T follicular helper cell (primary cell): Measurements from ENCODE around the gene NAIF1.
A peak's percentile ranks its signal among the peaks of the same experiment; 100 is the strongest.
"Not testable (repeated sequence)": the region's sequence is repeated elsewhere in the genome, so short reads cannot be mapped to it uniquely, and the experiment has no call there.

Experiments used
- DNase-seq: peaks from one replicate; pipeline ENCODE4 v3.0.0-alpha.2; 2020; ENCODE audit warnings: low read depth

Gene NAIF1

GRCh38 chr9:128057724-128058409, 9.3 kb downstream of the NAIF1 start:
- no peak for DNase-seq

GRCh38 chr9:128056887-128057723, 10.0 kb downstream of the NAIF1 start:
- no peak for DNase-seq

GRCh38 chr9:128056086-128056485, 11.0 kb downstream of the NAIF1 start:
- DNase-seq = no peak

- no peak for DNase-seq
Observed at GRCh38 chr9:128055344-128056040, 11.6 kb downstream of the NAIF1 start.

- no peak for DNase-seq
Observed at GRCh38 chr9:128054087-128054486, 13.0 kb downstream of the NAIF1 start.

- DNase-seq = no peak
Observed at GRCh38 chr9:128053560-128053959, 13.6 kb downstream of the NAIF1 start.

- DNase-seq = no peak
Observed at GRCh38 chr9:128051932-128052709, 15.0 kb downstream of the NAIF1 start.

- no peak for DNase-seq
Observed at GRCh38 chr9:128049843-128050242, 17.3 kb downstream of the NAIF1 start.

GRCh38 chr9:128048663-128049062, 18.5 kb downstream of the NAIF1 start:
- no peak for DNase-seq

GRCh38 chr9:128047231-128047630, 19.9 kb downstream of the NAIF1 start:
- DNase-seq = no peak

- DNase-seq = no peak
Observed at GRCh38 chr9:128045831-128046230, 21.3 kb downstream of the NAIF1 start.

- DNase-seq = not testable (repeated sequence)
Observed at GRCh38 chr9:128045409-128045808, 21.7 kb downstream of the NAIF1 start.

GRCh38 chr9:128043467-128043868, 23.7 kb downstream of the NAIF1 start:
- DNase-seq = no peak

GRCh38 chr9:128042043-128042442, 25.1 kb downstream of the NAIF1 start:
- no peak for DNase-seq

GRCh38 chr9:128040783-128041182, 26.3 kb downstream of the NAIF1 start:
- not testable (repeated sequence) for DNase-seq

- not testable (repeated sequence) for DNase-seq
Observed at GRCh38 chr9:128036522-128036921, 30.6 kb downstream of the NAIF1 start.

- peak; percentile 50 for DNase-seq
Observed at GRCh38 chr9:128034821-128035652, 32.1 kb downstream of the NAIF1 start.

GRCh38 chr9:128033609-128034008, 33.5 kb downstream of the NAIF1 start:
- DNase-seq = no peak

- no peak for DNase-seq
Observed at GRCh38 chr9:128027705-128028104, 39.4 kb downstream of the NAIF1 start.

- DNase-seq = no peak
Observed at GRCh38 chr9:128026773-128027541, 40.2 kb downstream of the NAIF1 start.
